Vagina (tissue), 2 donors: ENCODE data around the gene IL17A.

ENCODE experiments used
- POLR2AphosphoS5 ChIP-seq, 2 donors: sonication (generic); formaldehyde crosslinking; IDR thresholded peaks; one replicate each; pipeline ENCODE4 v1.9.0; 2017; ENCODE audit warnings: antibody characterized with exemption in 2 of 2, mild to moderate bottlenecking in 2 of 2, low read depth in 1 of 2; ENCODE audit not compliant: insufficient read depth in 1 of 2
- TF ChIP-seq, protein P1 (sequence below), 3 experiments: fragments of 450-650 bp in 2 of 3; fragments of 200-600 bp in 1 of 3; sonication (generic) in 1 of 3; IDR thresholded peaks; one replicate each; pipeline ENCODE4 v1.5.1; 2017 to 2019; ENCODE audit warnings: antibody characterized with exemption in 3 of 3, mild to moderate bottlenecking in 2 of 3, moderate library complexity in 2 of 3

- no peak for TF ChIP-seq POLR2AphosphoS5 (IDR thresholded peaks at IDR 0.05; ENCODE audit: insufficient read depth in 1 of 2, low read depth in 1 of 2)
- TF ChIP-seq, protein P1, sequence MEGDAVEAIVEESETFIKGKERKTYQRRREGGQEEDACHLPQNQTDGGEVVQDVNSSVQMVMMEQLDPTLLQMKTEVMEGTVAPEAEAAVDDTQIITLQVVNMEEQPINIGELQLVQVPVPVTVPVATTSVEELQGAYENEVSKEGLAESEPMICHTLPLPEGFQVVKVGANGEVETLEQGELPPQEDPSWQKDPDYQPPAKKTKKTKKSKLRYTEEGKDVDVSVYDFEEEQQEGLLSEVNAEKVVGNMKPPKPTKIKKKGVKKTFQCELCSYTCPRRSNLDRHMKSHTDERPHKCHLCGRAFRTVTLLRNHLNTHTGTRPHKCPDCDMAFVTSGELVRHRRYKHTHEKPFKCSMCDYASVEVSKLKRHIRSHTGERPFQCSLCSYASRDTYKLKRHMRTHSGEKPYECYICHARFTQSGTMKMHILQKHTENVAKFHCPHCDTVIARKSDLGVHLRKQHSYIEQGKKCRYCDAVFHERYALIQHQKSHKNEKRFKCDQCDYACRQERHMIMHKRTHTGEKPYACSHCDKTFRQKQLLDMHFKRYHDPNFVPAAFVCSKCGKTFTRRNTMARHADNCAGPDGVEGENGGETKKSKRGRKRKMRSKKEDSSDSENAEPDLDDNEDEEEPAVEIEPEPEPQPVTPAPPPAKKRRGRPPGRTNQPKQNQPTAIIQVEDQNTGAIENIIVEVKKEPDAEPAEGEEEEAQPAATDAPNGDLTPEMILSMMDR (IDR thresholded peaks at IDR 0.05), result no peak
These were observed 12.1 kb upstream of the IL17A start for GRCh38 chr6:52174118-52174517.
